Measurements from ENCODE around the gene LMF1.
A peak's percentile ranks its signal among the peaks of the same experiment; 100 is the strongest.

LMF1 gene

GRCh38 chr16:971582-971905 lies 760 bp upstream of the LMF1 start:
- Histone ChIP-seq H3K27ac (no peak overlapping the region), H3K9me3 (ENCODE audit: severe bottlenecking) (no peaks in the 10 kb centered on the region), H3K4me3 (ENCODE audit: low read depth, low read length) (no peak overlapping the region), H3K27me3 (ENCODE audit: insufficient read depth, low read depth, severe bottlenecking) (no peaks in the 10 kb centered on the region), H3K36me3 (no peaks in the 10 kb centered on the region)
- DNase-seq = no peak
- TF ChIP-seq CTCF (IDR thresholded peaks at IDR 0.05; ENCODE audit: low read depth, low read length) = no peak

GRCh38 chr16:970386-970765 lies 408 bp downstream of the LMF1 start:
- Histone ChIP-seq H3K36me3 (no peaks in the 10 kb centered on the region), H3K4me3 (ENCODE audit: low read depth, low read length) (peak overlapping the region; percentile 75), H3K9me3 (ENCODE audit: severe bottlenecking) (no peaks in the 10 kb centered on the region), H3K27ac (peak overlapping the region; percentile 82), H3K27me3 (ENCODE audit: insufficient read depth, low read depth, severe bottlenecking) (no peaks in the 10 kb centered on the region)
- TF ChIP-seq CTCF (IDR thresholded peaks at IDR 0.05; ENCODE audit: low read depth, low read length) = no peak
- no peak for DNase-seq

- peak overlapping the region; percentile 82 for H3K27ac ChIP-seq
- DNase-seq = no peak
These were observed 1.0 kb downstream of the LMF1 start for GRCh38 chr16:969508-970385.

GRCh38 chr16:968620-969019 lies 2.2 kb downstream of the LMF1 start:
- H3K4me3 ChIP-seq (ENCODE audit: low read depth, low read length) = no peak overlapping the region
- DNase-seq = no peak
- H3K9me3 ChIP-seq (ENCODE audit: severe bottlenecking) = no peaks in the 10 kb centered on the region
- H3K36me3 ChIP-seq = no peaks in the 10 kb centered on the region
- H3K27ac ChIP-seq = no peak overlapping the region
- TF ChIP-seq CTCF (IDR thresholded peaks at IDR 0.05; ENCODE audit: low read depth, low read length) = no peak
- H3K27me3 ChIP-seq (ENCODE audit: insufficient read depth, low read depth, severe bottlenecking) = no peaks in the 10 kb centered on the region

More at GRCh38 chr16:969508-970385, 1.0 kb downstream of the LMF1 start:
- no peaks in the 10 kb centered on the region for H3K36me3 ChIP-seq
- H3K27me3 ChIP-seq (ENCODE audit: insufficient read depth, low read depth, severe bottlenecking) = no peaks in the 10 kb centered on the region
- H3K9me3 ChIP-seq (ENCODE audit: severe bottlenecking) = no peaks in the 10 kb centered on the region
- no peak for TF ChIP-seq CTCF (IDR thresholded peaks at IDR 0.05; ENCODE audit: low read depth, low read length)
- H3K4me3 ChIP-seq (ENCODE audit: low read depth, low read length) = peak overlapping the region; percentile 75

- Histone ChIP-seq H3K36me3 (no peaks in the 10 kb centered on the region), H3K27ac (no peak overlapping the region), H3K9me3 (ENCODE audit: severe bottlenecking) (no peaks in the 10 kb centered on the region), H3K4me3 (ENCODE audit: low read depth, low read length) (no peak overlapping the region), H3K27me3 (ENCODE audit: insufficient read depth, low read depth, severe bottlenecking) (no peaks in the 10 kb centered on the region)
- DNase-seq = no peak
- TF ChIP-seq CTCF (IDR thresholded peaks at IDR 0.05; ENCODE audit: low read depth, low read length) = no peak
These were observed 3.1 kb downstream of the LMF1 start for GRCh38 chr16:967546-968295.
